Measurements from ENCODE around the gene ATP11B.
"Not testable (repeated sequence)": the region's sequence is repeated elsewhere in the genome, so short reads cannot be mapped to it uniquely, and the experiment has no call there.

ATP11B gene

DNA sequence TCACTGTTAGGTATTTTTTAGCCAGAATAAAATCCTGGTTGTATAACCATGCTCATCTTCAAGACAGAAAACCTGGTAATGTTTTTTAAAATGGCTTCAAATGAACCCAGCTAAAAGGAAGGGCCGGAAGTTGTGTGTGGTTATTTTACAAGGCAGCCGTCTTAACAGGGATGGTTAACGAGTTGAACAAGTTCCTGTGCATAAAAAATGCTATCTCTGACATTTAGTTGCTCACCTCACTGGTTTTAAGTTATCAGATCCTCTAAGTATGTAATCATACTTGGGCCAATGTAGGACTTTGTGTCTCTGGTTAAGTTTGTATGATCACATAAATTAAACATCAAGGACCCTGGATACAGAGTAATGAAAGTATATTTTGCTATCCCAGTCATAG is 2.1 kb downstream of the ATP11B start:
- peak; percentile 25 to 36 (median 28) for DNase-seq

DNA sequence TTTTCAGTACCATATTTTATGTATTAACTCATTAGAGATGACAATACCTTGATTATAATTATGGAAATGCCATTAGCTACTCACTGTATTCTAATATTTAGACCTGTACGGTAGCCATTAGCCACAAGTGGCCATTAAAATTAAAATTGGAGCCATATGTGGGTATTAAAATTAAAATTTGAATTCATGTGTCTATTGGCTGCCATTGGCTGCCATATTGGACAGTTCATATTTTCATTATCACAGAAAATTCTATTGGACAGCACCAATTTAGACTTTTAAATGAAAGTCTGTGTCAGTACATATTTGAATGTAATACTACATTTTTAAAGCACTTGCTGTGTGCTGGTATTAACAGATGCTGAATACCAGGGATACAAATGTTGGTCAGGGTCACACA is 3.0 kb downstream of the ATP11B start:
- DNase-seq = no peak

DNA sequence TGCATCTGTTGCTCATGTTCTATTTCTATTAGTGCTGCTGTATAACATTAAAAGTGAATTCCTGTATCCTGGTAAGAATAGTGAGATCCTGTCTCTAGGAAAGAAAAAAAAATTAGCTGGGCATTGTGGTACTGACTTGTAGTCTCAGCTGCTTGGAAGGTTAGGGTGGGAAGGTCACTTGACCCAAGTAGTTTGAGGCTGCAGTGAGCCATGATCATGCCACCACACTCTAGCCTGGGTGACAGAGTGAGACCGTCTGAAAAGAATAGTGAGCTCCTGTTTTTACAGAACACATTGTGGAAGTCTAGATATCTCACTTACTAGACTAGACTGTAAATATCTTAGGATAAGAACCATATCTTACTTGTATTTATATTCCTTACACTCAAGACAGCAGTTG is 4.6 kb downstream of the ATP11B start:
- peak in 2 of 3 donors; percentile 27 to 28 for DNase-seq

DNA sequence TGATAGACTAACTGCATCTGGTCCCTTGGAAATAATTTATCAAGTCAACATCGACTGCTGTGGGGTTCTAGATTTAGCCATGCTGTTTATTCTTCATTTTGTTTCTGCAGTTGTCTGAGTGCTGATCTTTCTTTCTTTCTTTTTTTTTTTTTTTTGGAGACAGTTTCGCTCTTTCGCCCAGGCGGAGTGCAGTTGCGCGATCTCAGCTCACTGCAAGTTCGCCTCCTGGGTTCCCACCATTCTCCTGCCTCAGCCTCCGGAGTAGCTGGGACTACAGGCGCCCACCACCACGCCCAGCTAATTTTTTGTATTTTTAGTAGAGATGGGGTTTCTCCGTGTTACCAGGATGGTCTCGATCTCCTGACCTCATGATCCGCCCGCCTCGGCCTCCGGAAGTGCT is 5.8 kb downstream of the ATP11B start:
- not testable (repeated sequence) for DNase-seq

- DNase-seq = no peak
These were observed 7.2 kb downstream of the ATP11B start for GRCh38 chr3:182800508-182800907.

- DNase-seq = peak; percentile 61 to 87 (median 84)
These were observed 9.4 kb downstream of the ATP11B start for GRCh38 chr3:182802413-182803390.

DNA sequence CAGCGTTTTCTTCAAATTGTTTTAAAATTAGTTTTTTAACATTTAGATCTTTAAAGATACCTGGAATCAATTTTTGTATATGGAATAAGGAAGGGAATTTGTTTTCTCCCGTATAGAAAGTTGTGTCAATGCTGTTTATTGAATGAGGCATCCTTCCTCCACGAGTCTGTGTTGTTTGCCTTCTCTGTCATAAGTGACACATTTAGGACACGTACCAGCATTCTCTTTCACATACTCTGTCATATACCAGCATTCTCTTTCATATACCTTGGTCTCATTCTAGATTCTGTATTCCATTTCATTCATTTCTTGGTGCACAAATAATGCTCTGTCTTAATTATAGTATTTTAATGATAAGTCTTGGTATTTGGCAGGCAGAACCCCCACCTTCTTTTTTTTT is 10.3 kb downstream of the ATP11B start:
- DNase-seq = peak in 2 of 3 donors; percentile 34

- DNase-seq = no peak
These were observed 13.8 kb downstream of the ATP11B start for GRCh38 chr3:182807061-182807460.

DNA sequence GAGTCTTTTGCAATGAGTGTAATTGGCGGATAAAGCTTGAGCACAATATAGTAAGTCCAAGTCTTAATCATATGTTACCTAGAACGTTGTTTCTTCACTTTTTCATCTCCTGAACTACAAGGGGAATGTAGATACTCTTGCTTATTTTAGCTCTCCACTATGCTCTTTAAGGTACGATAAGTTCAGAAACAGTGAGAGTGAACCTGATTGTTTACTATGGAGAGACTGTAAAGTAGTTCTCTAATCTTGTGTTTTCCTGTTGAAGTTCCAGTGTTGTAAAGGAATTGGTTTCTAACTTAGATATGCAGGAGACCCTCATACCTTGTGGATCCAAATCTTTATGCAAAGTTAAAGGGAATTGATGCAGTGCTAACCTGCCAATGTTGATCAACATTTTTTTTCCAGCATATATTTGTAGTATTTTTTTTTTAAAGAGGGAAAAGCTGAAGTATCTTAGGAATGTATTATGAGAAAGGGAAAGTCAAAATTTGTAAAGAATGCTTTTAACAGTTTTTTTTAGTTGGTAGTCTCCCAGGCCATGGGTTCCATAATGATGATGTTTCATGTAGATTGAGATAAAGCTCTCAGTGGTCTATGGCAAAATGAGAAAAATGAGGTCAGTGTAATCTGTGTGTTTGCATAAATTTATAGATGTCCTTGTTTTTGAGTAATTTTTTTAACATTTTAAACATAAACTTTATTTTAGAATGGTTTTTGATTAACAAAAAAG is 14.9 kb downstream of the ATP11B start:
- no peak for DNase-seq

- DNase-seq = no peak
These were observed 16.2 kb downstream of the ATP11B start for GRCh38 chr3:182809531-182809930.

DNA sequence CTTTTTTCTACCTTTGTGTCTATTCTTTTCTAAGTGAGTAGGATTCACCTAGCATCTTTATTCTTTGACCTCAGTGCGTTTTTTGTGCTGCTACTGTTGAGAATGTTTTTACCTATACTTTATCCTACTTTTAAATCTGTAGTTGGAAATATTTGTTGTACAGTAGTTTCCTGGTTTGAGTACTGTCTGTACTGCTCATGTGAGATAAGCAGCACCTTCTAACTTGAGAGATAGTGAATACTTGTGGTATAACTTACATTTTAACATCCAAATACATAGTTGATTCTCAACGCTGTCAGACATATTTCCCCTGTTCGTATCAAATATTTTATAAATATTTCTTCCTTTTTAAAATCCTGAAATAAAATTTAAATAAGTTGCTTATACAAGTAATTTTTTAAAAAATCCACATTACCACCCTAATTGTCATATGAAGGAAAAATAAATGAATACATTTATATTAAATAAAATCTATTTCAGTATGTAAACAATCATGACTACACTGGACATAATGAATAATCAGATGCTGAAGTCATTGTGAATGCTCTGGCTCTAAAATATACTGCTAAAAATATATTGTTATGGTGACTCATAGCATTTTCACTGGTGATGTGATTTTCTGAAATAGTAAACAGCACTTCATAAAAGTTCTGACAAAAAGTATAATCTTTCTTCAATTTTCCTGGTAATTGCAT is 17.4 kb downstream of the ATP11B start:
- peak; percentile 17 to 68 (median 57) for DNase-seq

DNA sequence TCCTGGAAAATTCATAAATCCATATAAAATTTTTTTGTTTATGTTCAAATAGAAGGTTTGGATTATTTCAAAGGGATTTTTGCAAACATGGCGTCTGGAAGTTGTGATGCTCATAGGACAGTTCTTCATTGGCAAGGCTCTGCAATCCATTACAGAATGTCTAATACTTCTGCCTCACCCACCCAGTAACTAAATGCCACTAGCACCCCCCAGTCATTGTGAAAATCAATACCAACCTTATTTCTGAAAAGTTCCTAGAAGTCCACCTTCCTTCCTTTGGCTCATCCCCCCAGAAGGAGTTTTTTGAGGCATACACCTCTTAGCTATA is 17.9 kb downstream of the ATP11B start:
- no peak for DNase-seq

- no peak for DNase-seq
These were observed 18.8 kb downstream of the ATP11B start for GRCh38 chr3:182812123-182812522.

DNA sequence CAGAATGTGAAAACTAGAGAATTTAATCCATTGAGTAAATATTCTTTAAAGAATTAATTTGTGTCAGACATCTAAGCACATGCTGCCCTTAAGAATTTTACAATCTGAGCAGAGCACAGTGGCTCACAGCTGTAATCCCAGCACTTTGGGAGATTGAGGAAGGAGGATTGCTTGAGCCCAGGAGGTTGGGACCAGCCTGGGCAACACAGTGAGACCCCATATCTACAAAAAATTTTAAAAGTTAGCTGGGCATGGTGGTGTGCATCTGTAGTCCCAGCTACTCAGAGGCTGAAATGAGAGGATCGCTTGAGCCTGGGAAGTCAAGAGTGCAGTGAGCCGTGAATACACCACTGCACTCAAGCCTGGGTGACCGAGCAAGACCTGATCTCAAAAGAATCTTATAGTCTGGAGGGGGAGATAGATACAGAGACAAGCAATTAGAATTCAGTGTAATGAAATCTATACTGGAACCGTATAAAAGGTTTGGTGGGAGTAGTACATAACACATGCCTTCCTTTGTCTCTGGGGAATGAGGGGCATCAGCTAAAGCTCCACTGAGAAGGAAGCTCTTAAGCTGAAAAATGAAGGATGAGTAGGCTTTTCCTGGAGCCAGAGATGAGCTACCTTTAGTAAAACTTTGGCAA is 21.2 kb downstream of the ATP11B start:
- no peak for DNase-seq

GRCh38 chr3:182816181-182816580 is 22.9 kb downstream of the ATP11B start:
- DNase-seq = no peak

GRCh38 chr3:182818296-182818978 is 25.1 kb downstream of the ATP11B start:
- DNase-seq = no peak

DNA sequence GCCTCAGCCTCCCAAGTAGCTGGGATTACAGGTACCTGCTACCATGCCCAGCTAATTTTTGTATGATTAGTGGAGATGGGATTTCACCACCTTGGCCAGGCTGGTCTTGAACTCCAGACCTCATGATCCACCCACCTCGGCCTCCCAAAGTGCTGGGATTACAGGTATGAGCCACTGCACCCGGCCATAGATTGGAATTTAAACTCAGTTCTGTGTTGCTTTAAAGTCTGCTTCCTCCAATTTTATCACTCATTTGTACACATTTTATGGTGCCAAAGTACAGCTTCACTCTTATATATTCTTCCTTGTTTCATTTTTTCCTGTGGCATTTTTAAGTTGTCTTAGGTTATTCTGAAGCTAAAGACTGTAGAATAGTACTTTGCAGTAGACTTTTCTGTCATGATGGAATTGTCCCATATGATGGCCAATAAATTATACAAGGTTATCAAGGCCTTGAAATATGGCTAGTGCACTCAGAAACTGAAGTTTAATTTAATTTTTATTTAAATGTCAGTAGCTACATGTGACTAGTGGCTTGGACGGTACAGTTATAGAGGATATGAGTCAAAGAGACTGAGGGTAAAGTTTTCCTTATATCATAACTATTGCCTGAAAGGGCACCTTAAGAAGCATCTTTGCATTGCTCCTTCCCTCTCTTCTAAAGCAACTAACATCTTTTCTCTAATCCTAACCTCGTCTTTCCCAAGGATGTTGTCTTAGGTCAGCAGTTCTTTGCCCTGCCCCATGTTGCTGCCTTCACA is 28.1 kb downstream of the ATP11B start:
- no peak for DNase-seq

DNA sequence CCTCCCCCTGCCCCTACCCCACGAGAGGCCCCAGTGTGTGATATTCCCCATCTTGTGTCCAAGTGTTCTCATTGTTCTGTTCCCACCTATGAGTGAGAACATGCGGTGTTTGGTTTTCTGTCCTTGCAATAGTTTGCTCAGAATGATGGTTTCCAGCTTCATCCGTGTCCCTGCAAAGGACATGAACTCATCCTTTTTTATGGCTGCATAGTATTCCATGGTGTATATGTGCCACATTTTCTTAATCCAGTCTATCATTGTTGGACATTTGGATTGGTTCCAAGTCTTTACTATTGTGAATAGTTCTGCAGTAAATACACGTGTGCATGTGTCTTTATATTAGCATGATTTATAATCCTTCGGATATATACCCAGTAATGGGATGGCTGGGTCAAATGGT is 29.0 kb downstream of the ATP11B start:
- DNase-seq = not testable (repeated sequence)

DNA sequence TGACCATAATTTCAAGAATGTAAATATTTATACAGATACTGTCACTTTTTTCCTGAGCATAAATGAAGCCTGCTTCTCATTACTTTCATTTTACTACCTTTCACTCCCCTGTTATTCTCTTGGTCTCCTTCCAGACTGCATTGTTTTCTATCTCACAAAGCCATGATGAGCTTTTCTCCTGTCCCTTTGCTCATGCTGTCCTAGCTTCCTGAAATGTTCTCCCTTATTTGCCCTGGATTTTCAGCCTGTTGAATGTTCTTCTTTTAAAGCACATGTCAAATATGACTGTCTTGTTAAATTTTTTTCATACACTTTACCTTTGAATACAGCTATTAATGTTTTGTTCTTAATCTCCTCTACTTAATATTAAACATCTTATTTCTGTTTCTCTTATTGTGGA is 31.7 kb downstream of the ATP11B start:
- no peak for DNase-seq

- DNase-seq = no peak
These were observed 36.6 kb downstream of the ATP11B start for GRCh38 chr3:182829761-182830405.

DNA sequence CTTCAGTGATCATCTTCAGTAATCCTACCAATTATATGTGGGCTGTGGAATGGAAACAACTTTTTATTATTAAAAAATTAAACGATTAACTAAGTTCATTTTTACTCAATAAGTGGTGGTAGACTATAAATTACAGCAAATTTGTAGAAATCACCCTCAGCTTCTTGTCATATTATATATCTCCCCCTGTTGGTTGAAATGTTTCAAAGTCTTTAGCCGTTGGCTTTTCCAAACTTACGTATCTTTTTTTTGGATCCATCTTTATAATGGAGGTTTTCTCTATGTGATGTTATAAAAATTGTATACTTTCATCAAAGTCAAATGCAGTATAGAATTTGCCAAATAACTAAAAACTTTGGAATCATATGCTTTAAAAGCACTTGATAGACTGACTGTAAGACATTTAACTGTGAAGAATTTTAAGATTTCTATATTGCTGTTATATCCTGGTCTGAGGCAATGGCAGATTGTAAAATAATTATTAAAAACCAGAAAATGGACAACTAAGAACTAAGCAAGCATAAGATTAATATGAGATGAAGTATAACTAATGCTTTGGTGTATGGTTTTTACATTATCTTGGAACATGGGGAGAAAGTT is 44.7 kb downstream of the ATP11B start:
- DNase-seq = peak; percentile 42 to 68 (median 59)
